Measurements from ENCODE around the gene ICA1L. TPM values are rescaled to one million over a fixed set of nuclear protein-coding genes. Genes with fewer than 3 reads are reported as not detected.

Gene ICA1L
- total RNA-seq, 1 donor from 2014 or later, result 12.0 TPM

GRCh38 chr2:202797944-202798343 is 73.6 kb downstream of the ICA1L start:
- Mint-ChIP-seq H3K4me1 (ENCODE audit: low read depth, unreplicated experiment) (no peaks in the 10 kb centered on the region), H3K36me3 (ENCODE audit: unreplicated experiment) (peaks cover 17% of the 10 kb centered on the region), H3K4me3 (ENCODE audit: unreplicated experiment) (no peak overlapping the region), H3K27me3 (ENCODE audit: unreplicated experiment) (peaks cover 3% of the 10 kb centered on the region), H3K9me3 (ENCODE audit: unreplicated experiment) (no peaks in the 10 kb centered on the region), H3K27ac (ENCODE audit: unreplicated experiment) (no peak overlapping the region)
- TF ChIP-seq CTCF (IDR thresholded peaks at IDR 0.05; ENCODE audit: partially characterized antibody, unreplicated experiment), result no peak
- DNase-seq, result no peak

GRCh38 chr2:202790676-202791075 is 80.9 kb downstream of the ICA1L start:
- no peaks in the 10 kb centered on the region for H3K36me3 Mint-ChIP-seq (ENCODE audit: unreplicated experiment)
- H3K27me3 Mint-ChIP-seq (ENCODE audit: unreplicated experiment), result no peaks in the 10 kb centered on the region
- H3K4me3 Mint-ChIP-seq (ENCODE audit: unreplicated experiment), result no peak overlapping the region
- H3K4me1 Mint-ChIP-seq (ENCODE audit: low read depth, unreplicated experiment), result peaks cover 3% of the 10 kb centered on the region
- no peaks in the 10 kb centered on the region for H3K9me3 Mint-ChIP-seq (ENCODE audit: unreplicated experiment)
- DNase-seq, result no peak
- no peak for TF ChIP-seq CTCF (IDR thresholded peaks at IDR 0.05; ENCODE audit: partially characterized antibody, unreplicated experiment)
- no peak overlapping the region for H3K27ac Mint-ChIP-seq (ENCODE audit: unreplicated experiment)

- Mint-ChIP-seq H3K27me3 (ENCODE audit: unreplicated experiment) (no peaks in the 10 kb centered on the region), H3K27ac (ENCODE audit: unreplicated experiment) (no peak overlapping the region), H3K4me1 (ENCODE audit: low read depth, unreplicated experiment) (peaks cover 3% of the 10 kb centered on the region), H3K4me3 (ENCODE audit: unreplicated experiment) (no peak overlapping the region), H3K36me3 (ENCODE audit: unreplicated experiment) (no peaks in the 10 kb centered on the region), H3K9me3 (ENCODE audit: unreplicated experiment) (no peaks in the 10 kb centered on the region)
- DNase-seq, result no peak
- TF ChIP-seq CTCF (IDR thresholded peaks at IDR 0.05; ENCODE audit: partially characterized antibody, unreplicated experiment), result no peak
These were observed 84.7 kb downstream of the ICA1L start for GRCh38 chr2:202786842-202787241.

- Mint-ChIP-seq H3K36me3 (ENCODE audit: unreplicated experiment) (no peaks in the 10 kb centered on the region), H3K27me3 (ENCODE audit: unreplicated experiment) (no peaks in the 10 kb centered on the region), H3K9me3 (ENCODE audit: unreplicated experiment) (no peaks in the 10 kb centered on the region), H3K27ac (ENCODE audit: unreplicated experiment) (no peak overlapping the region), H3K4me3 (ENCODE audit: unreplicated experiment) (no peak overlapping the region), H3K4me1 (ENCODE audit: low read depth, unreplicated experiment) (peaks cover 1% of the 10 kb centered on the region)
- TF ChIP-seq CTCF (IDR thresholded peaks at IDR 0.05; ENCODE audit: partially characterized antibody, unreplicated experiment), result no peak
- DNase-seq, result no peak
These were observed 88.5 kb downstream of the ICA1L start for GRCh38 chr2:202782940-202783558.

- H3K4me3 Mint-ChIP-seq (ENCODE audit: unreplicated experiment), result no peak overlapping the region
- TF ChIP-seq CTCF (IDR thresholded peaks at IDR 0.05; ENCODE audit: partially characterized antibody, unreplicated experiment), result no peak
- no peaks in the 10 kb centered on the region for H3K9me3 Mint-ChIP-seq (ENCODE audit: unreplicated experiment)
- no peak overlapping the region for H3K27ac Mint-ChIP-seq (ENCODE audit: unreplicated experiment)
- DNase-seq, result no peak
- peaks cover 1% of the 10 kb centered on the region for H3K4me1 Mint-ChIP-seq (ENCODE audit: low read depth, unreplicated experiment)
- H3K36me3 Mint-ChIP-seq (ENCODE audit: unreplicated experiment), result no peaks in the 10 kb centered on the region
- H3K27me3 Mint-ChIP-seq (ENCODE audit: unreplicated experiment), result no peaks in the 10 kb centered on the region
These were observed 91.0 kb downstream of the ICA1L start for GRCh38 chr2:202780514-202781021.
